Epithelial cell of esophagus (primary cell): ENCODE data around the gene MAP3K15.

Source experiments
- DNase-seq: peaks from one replicate; pipeline ENCODE4 v3.0.0; 2010; ENCODE audit warnings: low read depth
- H3K4me3 ChIP-seq: 2 replicates; pipeline ENCODE4 v1.5.1; 2011; ENCODE audit warnings: mild to moderate bottlenecking, low read length, control low read depth
- TF ChIP-seq, protein P1 (sequence below): IDR thresholded peaks from 2 replicates; pipeline ENCODE4 v1.5.1; 2011; ENCODE audit warnings: low read depth, mild to moderate bottlenecking, low read length, control low read depth, inconsistent platforms; ENCODE audit not compliant: insufficient read depth; ENCODE audit errors: missing control alignments

The MAP3K15 gene

GRCh38 chrX:19382555-19383145, 132.7 kb downstream of the MAP3K15 start:
- DNase-seq: peak; percentile 54
- no peak overlapping the region for H3K4me3 ChIP-seq
- TF ChIP-seq, protein P1, sequence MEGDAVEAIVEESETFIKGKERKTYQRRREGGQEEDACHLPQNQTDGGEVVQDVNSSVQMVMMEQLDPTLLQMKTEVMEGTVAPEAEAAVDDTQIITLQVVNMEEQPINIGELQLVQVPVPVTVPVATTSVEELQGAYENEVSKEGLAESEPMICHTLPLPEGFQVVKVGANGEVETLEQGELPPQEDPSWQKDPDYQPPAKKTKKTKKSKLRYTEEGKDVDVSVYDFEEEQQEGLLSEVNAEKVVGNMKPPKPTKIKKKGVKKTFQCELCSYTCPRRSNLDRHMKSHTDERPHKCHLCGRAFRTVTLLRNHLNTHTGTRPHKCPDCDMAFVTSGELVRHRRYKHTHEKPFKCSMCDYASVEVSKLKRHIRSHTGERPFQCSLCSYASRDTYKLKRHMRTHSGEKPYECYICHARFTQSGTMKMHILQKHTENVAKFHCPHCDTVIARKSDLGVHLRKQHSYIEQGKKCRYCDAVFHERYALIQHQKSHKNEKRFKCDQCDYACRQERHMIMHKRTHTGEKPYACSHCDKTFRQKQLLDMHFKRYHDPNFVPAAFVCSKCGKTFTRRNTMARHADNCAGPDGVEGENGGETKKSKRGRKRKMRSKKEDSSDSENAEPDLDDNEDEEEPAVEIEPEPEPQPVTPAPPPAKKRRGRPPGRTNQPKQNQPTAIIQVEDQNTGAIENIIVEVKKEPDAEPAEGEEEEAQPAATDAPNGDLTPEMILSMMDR: peak; percentile 69

GRCh38 chrX:19381326-19381725, 134.0 kb downstream of the MAP3K15 start:
- TF ChIP-seq, protein P1: no peak
- H3K4me3 ChIP-seq: no peak overlapping the region
- no peak for DNase-seq

GRCh38 chrX:19377799-19378198, 137.5 kb downstream of the MAP3K15 start:
- DNase-seq: no peak
- H3K4me3 ChIP-seq: no peak overlapping the region
- TF ChIP-seq, protein P1: no peak

- TF ChIP-seq, protein P1: no peak
- H3K4me3 ChIP-seq: no peak overlapping the region
- no peak for DNase-seq
Observed at GRCh38 chrX:19375546-19375945, 139.8 kb downstream of the MAP3K15 start.

DNA sequence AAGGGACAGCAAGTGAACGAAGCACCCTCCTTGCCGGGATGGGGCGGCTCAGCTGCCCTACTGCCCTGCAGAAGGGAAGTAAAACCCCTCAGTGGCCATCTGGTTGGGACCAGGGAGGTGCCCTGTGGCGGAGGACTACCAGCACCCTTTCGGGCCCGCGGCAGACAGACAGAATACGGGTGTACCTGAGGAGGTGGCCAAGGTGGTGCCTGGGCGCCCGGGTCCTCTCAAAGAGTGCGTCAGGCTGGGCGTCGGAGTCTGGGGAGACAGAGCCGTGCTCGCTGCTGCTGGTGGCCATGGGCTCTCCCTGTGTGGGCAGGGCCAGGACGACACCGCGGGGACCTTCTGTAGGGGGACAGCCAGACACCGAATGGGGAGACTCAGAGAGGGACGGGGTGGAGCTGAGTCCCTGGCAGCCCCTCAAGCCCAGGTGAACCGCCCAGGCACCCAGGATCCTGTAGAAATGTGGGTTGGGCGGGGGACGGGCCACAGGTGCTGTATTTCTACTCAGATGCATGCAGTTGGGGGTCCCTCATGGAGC, 141.9 kb downstream of the MAP3K15 start:
- H3K4me3 ChIP-seq: no peak overlapping the region
- DNase-seq: no peak
- TF ChIP-seq, protein P1: no peak

DNA sequence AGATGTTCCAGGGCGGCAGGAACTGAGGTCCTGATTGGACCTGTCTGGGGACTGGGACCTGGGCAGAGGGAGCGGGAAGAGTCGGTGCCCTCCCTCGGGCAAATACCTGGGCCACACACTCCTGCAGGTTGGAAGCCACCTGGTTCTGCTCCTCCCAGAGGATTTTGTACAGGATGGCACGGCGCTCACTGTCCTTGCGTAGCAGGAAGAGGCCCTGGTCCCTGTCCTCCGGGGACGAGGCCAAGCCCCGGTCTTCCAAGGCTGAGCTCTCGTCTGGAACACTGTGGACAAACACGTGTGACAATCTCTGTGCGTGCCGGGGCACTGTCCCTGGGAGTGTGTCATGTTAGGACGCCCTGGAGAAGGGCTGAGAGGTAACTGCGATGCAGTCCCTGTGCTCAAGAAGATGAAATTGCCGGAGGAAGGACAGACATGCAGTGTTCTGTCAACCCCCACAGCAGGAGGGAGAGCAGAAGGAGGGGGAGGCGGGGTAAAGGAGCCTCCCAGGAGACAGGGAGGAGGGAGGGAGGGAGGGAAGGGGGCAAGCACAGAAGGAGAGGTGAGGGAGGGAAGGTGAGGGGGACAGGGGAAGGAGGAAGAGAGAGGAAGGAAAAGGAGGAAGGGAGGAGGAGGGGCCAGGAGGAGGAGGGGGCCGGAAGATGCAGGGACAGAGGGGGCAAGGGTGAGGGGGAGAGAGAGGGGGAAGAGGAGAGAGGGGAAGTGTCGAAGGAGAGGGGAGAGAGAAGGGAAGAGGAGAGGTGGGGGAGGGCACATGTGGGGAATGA, 142.6 kb downstream of the MAP3K15 start:
- peak overlapping the region; percentile 34 for H3K4me3 ChIP-seq
- TF ChIP-seq, protein P1: no peak
- DNase-seq: no peak
